HFFc6 (cell line): Measurements from ENCODE around the gene TSC2. TPM values are rescaled to one million over a fixed set of nuclear protein-coding genes. Genes with fewer than 3 reads are reported as not detected.

ENCODE experiments used
- DNase-seq: peaks from one replicate; pipeline ENCODE4 v3.0.0-alpha.2; 2018
- H3K27ac Mint-ChIP-seq: 2 replicates; pipeline ENCODE4 v1.8.0; 2020; ENCODE audit warnings: mild to moderate bottlenecking, mixed read lengths
- H3K27me3 Mint-ChIP-seq: 2 replicates; pipeline ENCODE4 v1.8.0; 2021; ENCODE audit warnings: mild to moderate bottlenecking, moderate library complexity, mixed read lengths; ENCODE audit not compliant: insufficient read depth
- H3K36me3 Mint-ChIP-seq: 2 replicates; pipeline ENCODE4 v1.8.0; 2021; ENCODE audit warnings: low read depth, mixed read lengths
- H3K4me1 Mint-ChIP-seq: 2 replicates; pipeline ENCODE4 v1.8.0; 2020; ENCODE audit warnings: low read depth, mixed read lengths
- H3K4me3 Mint-ChIP-seq: 2 replicates; pipeline ENCODE4 v1.8.0; 2020; ENCODE audit warnings: mild to moderate bottlenecking, moderate library complexity, mixed read lengths
- H3K9me3 Mint-ChIP-seq: 2 replicates; pipeline ENCODE4 v1.8.0; 2020; ENCODE audit warnings: mild to moderate bottlenecking, mixed read lengths
- CTCF ChIP-seq: fragments of 200-600 bp; sonication (generic); IDR thresholded peaks from 2 replicates; pipeline ENCODE4 v1.5.0; 2021; ENCODE audit warnings: antibody characterized with exemption, mild to moderate bottlenecking
- total RNA-seq, 6 experiments: library from RNA; stranded (reverse); fragmentation: NEBNext Ultra II Directional; extraction: Animal tissue kit (Norgen Biotek cat#: 25700); gene quantifications; 2 replicates in 1 of 6; 3 replicates in 5 of 6; pipeline ENCODE4 v1.2.3, GENCODE V29; 2021

Gene TSC2
- total RNA-seq, 6 experiments from 2014 or later, result 72.0 to 88.3 (median 83.2) TPM

GRCh38 chr16:2042171-2042985 is 5.4 kb upstream of the TSC2 start:
- peaks cover 5% of the 10 kb centered on the region for H3K27me3 Mint-ChIP-seq
- H3K9me3 Mint-ChIP-seq, result no peaks in the 10 kb centered on the region
- DNase-seq, result no peak
- no peaks in the 10 kb centered on the region for H3K36me3 Mint-ChIP-seq
- no peak overlapping the region for H3K4me3 Mint-ChIP-seq
- no peak for TF ChIP-seq CTCF
- H3K27ac Mint-ChIP-seq, result no peak overlapping the region
- peaks cover 37% of the 10 kb centered on the region for H3K4me1 Mint-ChIP-seq

- TF ChIP-seq CTCF, result no peak
- Mint-ChIP-seq H3K27ac (no peak overlapping the region), H3K4me1 (peaks cover 30% of the 10 kb centered on the region), H3K9me3 (no peaks in the 10 kb centered on the region), H3K27me3 (peaks cover 3% of the 10 kb centered on the region), H3K4me3 (no peak overlapping the region), H3K36me3 (no peaks in the 10 kb centered on the region)
- no peak for DNase-seq
Observed at GRCh38 chr16:2042986-2043666, 4.7 kb upstream of the TSC2 start.

- H3K36me3 Mint-ChIP-seq, result no peaks in the 10 kb centered on the region
- no peaks in the 10 kb centered on the region for H3K9me3 Mint-ChIP-seq
- H3K4me3 Mint-ChIP-seq, result no peak overlapping the region
- peaks cover 2% of the 10 kb centered on the region for H3K27me3 Mint-ChIP-seq
- DNase-seq, result no peak
- H3K4me1 Mint-ChIP-seq, result peaks cover 35% of the 10 kb centered on the region
- H3K27ac Mint-ChIP-seq, result no peak overlapping the region
- no peak for TF ChIP-seq CTCF
Observed at GRCh38 chr16:2043667-2044451, 3.9 kb upstream of the TSC2 start.

- no peaks in the 10 kb centered on the region for H3K9me3 Mint-ChIP-seq
- H3K27me3 Mint-ChIP-seq, result no peaks in the 10 kb centered on the region; the same call in none of the 2 replicates
- TF ChIP-seq CTCF, result no peak
- H3K4me3 Mint-ChIP-seq, result no peak overlapping the region
- peaks cover 30% of the 10 kb centered on the region for H3K4me1 Mint-ChIP-seq
- no peak overlapping the region for H3K27ac Mint-ChIP-seq
- DNase-seq, result no peak
- no peaks in the 10 kb centered on the region for H3K36me3 Mint-ChIP-seq
Observed at GRCh38 chr16:2044541-2044940, 3.2 kb upstream of the TSC2 start.
